ENCODE measurements around the gene POU6F2. TPM values are rescaled to one million over a fixed set of nuclear protein-coding genes. Genes with fewer than 3 reads are reported as not detected.
A peak's percentile ranks its signal among the peaks of the same experiment; 100 is the strongest.

The POU6F2 gene
- total RNA-seq, 4 donors from 2014 or later, result not detected

GRCh38 chr7:39434012-39434411 lies 456.3 kb downstream of the POU6F2 start:
- 60% methylated on average over 3 of the region's 3 CpGs for WGBS
- no peak for DNase-seq (ENCODE audit: low spot score in 2 of 2)
- TF ChIP-seq EP300 (IDR thresholded peaks at IDR 0.05) (no peak), POLR2AphosphoS5 (IDR thresholded peaks at IDR 0.05) (no peak), POLR2A (IDR thresholded peaks at IDR 0.05) (no peak), CTCF (IDR thresholded peaks at IDR 0.05) (no peak)
- Histone ChIP-seq H3K4me1 (no peaks in the 10 kb centered on the region), H3K4me3 (no peak overlapping the region), H3K27ac (no peak overlapping the region), H3K9me3 (no peaks in the 10 kb centered on the region), H3K36me3 (no peaks in the 10 kb centered on the region), H3K27me3 (no peaks in the 10 kb centered on the region)

- Histone ChIP-seq H3K27me3 (peaks cover 9% of the 10 kb centered on the region), H3K36me3 (no peaks in the 10 kb centered on the region), H3K4me3 (no peak overlapping the region), H3K27ac (no peak overlapping the region), H3K4me1 (no peaks in the 10 kb centered on the region), H3K9me3 (no peaks in the 10 kb centered on the region)
- WGBS, result 68% methylated on average over 3 of the region's 3 CpGs
- TF ChIP-seq POLR2AphosphoS5 (IDR thresholded peaks at IDR 0.05) (no peak), POLR2A (IDR thresholded peaks at IDR 0.05) (no peak), EP300 (IDR thresholded peaks at IDR 0.05) (no peak)
- DNase-seq (ENCODE audit: low spot score in 2 of 2), result no peak
These were observed 468.8 kb downstream of the POU6F2 start for GRCh38 chr7:39446546-39446945.

DNA sequence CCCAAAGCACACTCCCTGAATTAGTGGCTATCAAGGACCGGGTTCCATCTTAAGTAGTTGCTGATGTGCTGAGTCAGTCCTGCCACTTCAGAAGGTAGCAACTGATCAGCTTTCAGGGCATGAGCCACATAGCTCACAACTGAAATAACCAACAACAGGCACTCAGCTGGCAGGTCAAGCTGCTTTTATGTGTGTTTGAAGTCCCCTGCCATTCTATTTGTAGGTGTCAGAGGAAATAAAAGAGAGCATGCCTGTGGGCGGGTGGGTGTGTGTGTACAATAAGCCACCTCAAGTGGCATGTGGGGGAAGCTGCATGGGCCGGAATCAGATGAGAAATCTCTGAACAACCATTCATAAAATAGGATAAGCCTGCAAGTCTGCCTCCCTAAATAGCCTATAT lies 474.2 kb downstream of the POU6F2 start:
- Histone ChIP-seq H3K27ac (no peak overlapping the region), H3K9me3 (no peaks in the 10 kb centered on the region), H3K4me1 (no peaks in the 10 kb centered on the region), H3K4me3 (no peak overlapping the region), H3K27me3 (peaks cover 7% of the 10 kb centered on the region), H3K36me3 (no peaks in the 10 kb centered on the region)
- WGBS, result 71% methylated on average over 3 of the region's 3 CpGs
- no peak for TF ChIP-seq EP300 (IDR thresholded peaks at IDR 0.05)
- TF ChIP-seq CTCF (IDR thresholded peaks at IDR 0.05), result no peak
- TF ChIP-seq POLR2AphosphoS5 (IDR thresholded peaks at IDR 0.05), result no peak
- TF ChIP-seq POLR2A (IDR thresholded peaks at IDR 0.05), result no peak
- no peak for DNase-seq (ENCODE audit: low spot score in 2 of 2)

DNA sequence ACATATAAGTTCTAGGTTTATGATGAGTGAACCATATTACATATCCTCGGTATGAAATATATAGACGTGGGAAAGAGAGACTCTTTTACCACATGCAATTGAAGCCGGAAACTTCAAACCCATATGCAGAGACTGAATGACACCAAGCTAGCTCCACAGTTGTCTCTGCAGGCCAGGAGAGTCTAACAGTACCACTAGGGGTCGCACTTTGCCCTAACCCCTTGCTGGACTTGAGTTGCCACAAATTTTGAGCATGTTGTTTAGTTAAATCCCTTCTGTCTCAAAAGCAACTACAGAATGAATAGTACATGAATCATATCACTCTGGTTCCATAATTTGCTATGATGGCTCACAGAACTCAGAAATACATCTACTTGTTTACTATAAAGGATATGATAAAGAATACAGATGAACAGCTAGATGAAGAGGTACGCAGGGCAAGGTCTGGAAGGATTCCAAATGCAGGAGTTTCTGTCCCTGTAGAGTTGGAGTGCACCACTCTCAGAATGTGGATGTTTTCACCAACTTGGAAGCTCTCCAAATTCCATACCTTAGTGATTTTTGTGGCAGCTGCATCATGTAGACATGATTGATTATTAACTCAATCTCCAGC lies 476.1 kb downstream of the POU6F2 start:
- TF ChIP-seq POLR2A (IDR thresholded peaks at IDR 0.05) (no peak), CTCF (IDR thresholded peaks at IDR 0.05) (peak in 1 of 2 donors; percentile 42)
- Histone ChIP-seq H3K4me3 (no peak overlapping the region), H3K27me3 (peaks cover 3% of the 10 kb centered on the region), H3K27ac (no peak overlapping the region), H3K36me3 (no peaks in the 10 kb centered on the region), H3K9me3 (no peaks in the 10 kb centered on the region), H3K4me1 (no peaks in the 10 kb centered on the region)
- WGBS, result 32% methylated on average over 5 of the region's 5 CpGs
- DNase-seq (ENCODE audit: low spot score in 2 of 2), result no peak

DNA sequence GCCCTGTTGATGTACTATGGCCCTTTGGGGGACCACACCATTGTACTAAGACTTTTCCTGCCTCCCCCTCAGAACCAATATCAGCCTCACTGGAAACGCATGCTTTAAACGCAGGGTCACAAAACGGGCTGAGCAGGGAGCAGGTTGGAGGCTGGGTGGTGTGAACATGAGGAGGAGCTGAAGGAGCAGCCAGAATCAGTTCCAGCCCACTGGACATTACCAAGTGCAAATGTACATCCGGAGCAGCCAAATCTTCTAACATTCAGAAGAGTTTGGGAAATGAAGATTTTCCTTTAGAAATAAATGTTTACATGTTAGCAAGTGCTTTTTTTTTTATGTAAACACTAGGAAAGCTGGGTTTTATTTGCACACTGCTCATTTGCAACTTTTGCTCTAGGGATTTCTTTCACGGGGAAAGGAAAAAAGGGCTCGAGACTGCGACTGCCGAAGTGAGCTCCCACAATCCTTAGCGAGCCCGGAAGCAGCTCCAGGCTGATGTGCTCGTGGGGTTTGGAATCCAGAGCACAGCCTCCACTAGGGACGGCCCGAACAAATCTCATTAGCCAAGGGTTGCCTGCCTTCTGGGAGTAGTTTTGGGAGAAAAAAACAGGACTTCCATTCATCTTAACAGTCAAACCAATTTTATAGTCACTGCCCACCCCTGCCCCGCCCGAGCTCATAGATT lies 480.5 kb downstream of the POU6F2 start:
- H3K36me3 ChIP-seq, result no peaks in the 10 kb centered on the region
- peaks cover 3% of the 10 kb centered on the region for H3K27me3 ChIP-seq
- H3K4me3 ChIP-seq, result peak overlapping the region; percentile 23
- WGBS, result 58% methylated on average over 14 of the region's 15 CpGs
- no peaks in the 10 kb centered on the region for H3K9me3 ChIP-seq
- no peak overlapping the region for H3K27ac ChIP-seq
- no peak for DNase-seq (ENCODE audit: low spot score in 2 of 2)
- TF ChIP-seq POLR2A (IDR thresholded peaks at IDR 0.05) (no peak), CTCF (IDR thresholded peaks at IDR 0.05) (no peak), POLR2AphosphoS5 (IDR thresholded peaks at IDR 0.05) (no peak), EP300 (IDR thresholded peaks at IDR 0.05) (no peak)
- no peaks in the 10 kb centered on the region for H3K4me1 ChIP-seq

Data from suprapubic skin (tissue), 4 donors.